Liver (tissue), 9 donors: Measurements from ENCODE around the gene SIK2. TPM values are rescaled to one million over a fixed set of nuclear protein-coding genes. Genes with fewer than 3 reads are reported as not detected.

Experiments used
- DNase-seq: peaks from one replicate; pipeline ENCODE4 v3.0.0-alpha.2; 2017; ENCODE audit warnings: low spot score
- H3K27ac ChIP-seq, 2 donors: one replicate each; pipeline ENCODE4 v1.7.0; 2013; ENCODE audit warnings: inconsistent platforms in 2 of 2, low read length in 2 of 2, control low read depth in 1 of 2, low read depth in 1 of 2, mild to moderate bottlenecking in 1 of 2
- H3K27me3 ChIP-seq, 4 donors: one replicate each; pipeline versions ENCODE4 v1.6.1 to v1.7.0; 2013; ENCODE audit warnings: low read length in 3 of 4, inconsistent platforms in 1 of 4, mild to moderate bottlenecking in 1 of 4, moderate library complexity in 1 of 4; ENCODE audit not compliant: control insufficient read depth in 4 of 4, insufficient read depth in 4 of 4
- H3K36me3 ChIP-seq, 4 donors: one replicate each; pipeline versions ENCODE4 v1.6.1 to v1.7.0; 2013; ENCODE audit warnings: low read length in 3 of 4, mild to moderate bottlenecking in 3 of 4, low read depth in 1 of 4, moderate library complexity in 1 of 4; ENCODE audit not compliant: control insufficient read depth in 4 of 4, insufficient read depth in 3 of 4
- H3K4me1 ChIP-seq, 4 donors: one replicate each; pipeline versions ENCODE4 v1.6.1 to v1.7.0; 2013; ENCODE audit warnings: low read length in 3 of 4, mild to moderate bottlenecking in 3 of 4, moderate library complexity in 1 of 4; ENCODE audit not compliant: control insufficient read depth in 4 of 4, insufficient read depth in 4 of 4
- H3K4me3 ChIP-seq, 3 donors: one replicate each; pipeline versions ENCODE4 v1.6.1 to v1.7.0; 2013; ENCODE audit warnings: low read length in 3 of 3, control low read depth in 1 of 3, low read depth in 1 of 3, mild to moderate bottlenecking in 1 of 3
- H3K9ac ChIP-seq, 2 donors: one replicate each; pipeline ENCODE4 v1.7.0; 2013; ENCODE audit warnings: low read length in 2 of 2, mild to moderate bottlenecking in 2 of 2, moderate library complexity in 2 of 2, control low read depth in 1 of 2, low read depth in 1 of 2
- H3K9me3 ChIP-seq, 4 donors: one replicate each; pipeline versions ENCODE4 v1.6.1 to v1.7.0; 2013; ENCODE audit warnings: low read length in 3 of 4; ENCODE audit not compliant: control insufficient read depth in 4 of 4
- EGR1 ChIP-seq, 2 donors: IDR thresholded peaks; 2 replicates each; pipeline ENCODE4 v1.6.1; 2016 to 2018; ENCODE audit warnings: antibody characterized with exemption in 2 of 2, low read depth in 2 of 2
- FOXA1 ChIP-seq: IDR thresholded peaks from 2 replicates; pipeline ENCODE4 v1.6.1; 2016; ENCODE audit warnings: antibody characterized with exemption
- GABPA ChIP-seq, 2 donors: IDR thresholded peaks in 1 of 2; conservative IDR thresholded peaks in 1 of 2; 2 replicates each; pipeline ENCODE4 v1.6.1; 2016; ENCODE audit warnings: antibody characterized with exemption in 2 of 2, mild to moderate bottlenecking in 1 of 2, moderate library complexity in 1 of 2
- HNF4A ChIP-seq, 2 donors: conservative IDR thresholded peaks; 2 replicates each; pipeline ENCODE4 v1.6.1; 2016; ENCODE audit warnings: antibody characterized with exemption in 2 of 2, mild to moderate bottlenecking in 2 of 2
- HNF4G ChIP-seq: IDR thresholded peaks from 2 replicates; pipeline ENCODE4 v1.6.1; 2016; ENCODE audit warnings: antibody characterized with exemption
- JUND ChIP-seq, 2 donors: IDR thresholded peaks; 2 replicates each; pipeline ENCODE4 v1.6.1; 2016; ENCODE audit warnings: antibody characterized with exemption in 2 of 2
- RAD21 ChIP-seq, 2 donors: IDR thresholded peaks; 2 replicates each; pipeline ENCODE4 v1.6.1; 2016; ENCODE audit warnings: antibody characterized with exemption in 2 of 2, mild to moderate bottlenecking in 2 of 2
- RXRA ChIP-seq, 2 donors: IDR thresholded peaks; 2 replicates each; pipeline ENCODE4 v1.6.1; 2017 to 2018; ENCODE audit warnings: antibody characterized with exemption in 2 of 2, mild to moderate bottlenecking in 1 of 2
- SP1 ChIP-seq: IDR thresholded peaks from 2 replicates; pipeline ENCODE4 v1.6.1; 2018; ENCODE audit warnings: antibody characterized with exemption, mild to moderate bottlenecking
- TAF1 ChIP-seq: conservative IDR thresholded peaks from 2 replicates; pipeline ENCODE4 v1.6.1; 2016; ENCODE audit warnings: antibody characterized with exemption, mild to moderate bottlenecking
- YY1 ChIP-seq: IDR thresholded peaks from 2 replicates; pipeline ENCODE4 v1.6.1; 2016; ENCODE audit warnings: antibody characterized with exemption, mild to moderate bottlenecking
- WGBS: extraction: QIAGEN DNeasy Blood & Tissue Kit; methylation state at CpG from one replicate; pipeline ENCODE4 v1.1.7; 2013; 5-methylcytosine and 5-hydroxymethylcytosine counted together
- polyA plus RNA-seq, 2 donors: library from polyadenylated mRNA; stranded (reverse) in 1 of 2; unstranded in 1 of 2; fragments of 200-250 nt in 1 of 2; fragments of >200 nt in 1 of 2; fragmentation: Nextera tagmentation in 1 of 2; extraction: Ambion mirVana in 1 of 2; gene quantifications; one replicate each; pipeline versions ENCODE4 v1.2.1 to v1.2.3, GENCODE V29; 2013 to 2015
- total RNA-seq, 2 donors: library from RNA; depleted of rRNA; stranded (reverse); fragments of >200 nt; gene quantifications; one replicate each; pipeline ENCODE4 v1.2.3, GENCODE V29; 2014
- TF ChIP-seq, protein P1 (sequence below): IDR thresholded peaks from 2 replicates; pipeline ENCODE4 v1.6.1; 2016; ENCODE audit warnings: antibody characterized with exemption
- TF ChIP-seq, protein P2 (sequence below): fragments of 150-350 bp; IDR thresholded peaks from 2 replicates; pipeline ENCODE4 v1.5.1; 2017; ENCODE audit warnings: improper control_type of control experiment, low read depth, low read length; ENCODE audit not compliant: missing input control
- TF ChIP-seq, protein P3 (sequence below): IDR thresholded peaks from 2 replicates; pipeline ENCODE4 v1.6.1; 2016; ENCODE audit warnings: antibody characterized with exemption
- TF ChIP-seq, protein P4 (sequence below): IDR thresholded peaks from 2 replicates; pipeline ENCODE4 v1.6.1; 2016; ENCODE audit warnings: antibody characterized with exemption, mild to moderate bottlenecking
- TF ChIP-seq, protein P5 (sequence below): IDR thresholded peaks from 2 replicates; pipeline ENCODE4 v1.6.1; 2016; ENCODE audit warnings: antibody characterized with exemption
- donor health status: healthy.
- donor health status: healthy.
- donor health status: healthy.
- donor health status: healthy.
- donor health status: healthy.

The SIK2 gene
- total and polyA plus RNA-seq, 4 donors, result 6.5 to 15.0 (median 9.3) TPM

DNA sequence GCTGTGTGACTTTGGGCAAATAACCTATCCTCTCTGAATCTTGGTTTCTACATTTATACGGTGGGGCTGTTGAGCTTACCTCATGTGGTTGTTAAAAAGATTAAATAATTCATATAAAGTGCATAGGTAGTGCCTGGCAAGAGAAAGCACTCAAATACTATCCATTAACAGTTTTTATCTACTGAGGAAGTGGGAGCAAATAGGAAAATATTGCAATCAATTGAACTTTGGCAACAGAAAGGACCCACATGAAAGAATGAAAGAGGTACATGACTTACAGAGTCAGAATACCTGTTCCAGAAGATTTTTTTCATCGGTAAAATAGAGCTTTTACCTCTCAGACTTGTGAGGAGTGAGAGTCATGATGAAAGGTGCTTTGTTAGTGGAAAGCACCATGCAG lies 170.3 kb downstream of the SIK2 start:
- Histone ChIP-seq H3K4me1 (peaks cover 6 to 54% (median 24%) of the 10 kb centered on the region in 4 donors), H3K27ac (peak overlapping the region in 1 of 2 donors; percentile 32), H3K9ac (no peak overlapping the region), H3K27me3 (no peaks in the 10 kb centered on the region), H3K9me3 (no peaks in the 10 kb centered on the region), H3K36me3 (no peaks in the 10 kb centered on the region), H3K4me3 (no peak overlapping the region)
- TF ChIP-seq GABPA (IDR thresholded peaks at IDR 0.05 in 1 of 2, conservative IDR thresholded peaks at IDR 0.05 in 1 of 2) (no peak), HNF4A (conservative IDR thresholded peaks at IDR 0.05) (peak; percentile 66 to 72), JUND (IDR thresholded peaks at IDR 0.05) (no peak), SP1 (peak; percentile 54), FOXA1 (no peak), TAF1 (no peak), RAD21 (IDR thresholded peaks at IDR 0.05) (peak; percentile 16 to 25), RXRA (IDR thresholded peaks at IDR 0.05) (peak; percentile 42 to 54), EGR1 (IDR thresholded peaks at IDR 0.05; ENCODE audit: low read depth in 2 of 2) (no peak), HNF4G (peak; percentile 24), YY1 (peak; percentile 52)
- TF ChIP-seq, protein P1, sequence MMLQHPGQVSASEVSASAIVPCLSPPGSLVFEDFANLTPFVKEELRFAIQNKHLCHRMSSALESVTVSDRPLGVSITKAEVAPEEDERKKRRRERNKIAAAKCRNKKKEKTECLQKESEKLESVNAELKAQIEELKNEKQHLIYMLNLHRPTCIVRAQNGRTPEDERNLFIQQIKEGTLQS, result no peak
- TF ChIP-seq, protein P2, sequence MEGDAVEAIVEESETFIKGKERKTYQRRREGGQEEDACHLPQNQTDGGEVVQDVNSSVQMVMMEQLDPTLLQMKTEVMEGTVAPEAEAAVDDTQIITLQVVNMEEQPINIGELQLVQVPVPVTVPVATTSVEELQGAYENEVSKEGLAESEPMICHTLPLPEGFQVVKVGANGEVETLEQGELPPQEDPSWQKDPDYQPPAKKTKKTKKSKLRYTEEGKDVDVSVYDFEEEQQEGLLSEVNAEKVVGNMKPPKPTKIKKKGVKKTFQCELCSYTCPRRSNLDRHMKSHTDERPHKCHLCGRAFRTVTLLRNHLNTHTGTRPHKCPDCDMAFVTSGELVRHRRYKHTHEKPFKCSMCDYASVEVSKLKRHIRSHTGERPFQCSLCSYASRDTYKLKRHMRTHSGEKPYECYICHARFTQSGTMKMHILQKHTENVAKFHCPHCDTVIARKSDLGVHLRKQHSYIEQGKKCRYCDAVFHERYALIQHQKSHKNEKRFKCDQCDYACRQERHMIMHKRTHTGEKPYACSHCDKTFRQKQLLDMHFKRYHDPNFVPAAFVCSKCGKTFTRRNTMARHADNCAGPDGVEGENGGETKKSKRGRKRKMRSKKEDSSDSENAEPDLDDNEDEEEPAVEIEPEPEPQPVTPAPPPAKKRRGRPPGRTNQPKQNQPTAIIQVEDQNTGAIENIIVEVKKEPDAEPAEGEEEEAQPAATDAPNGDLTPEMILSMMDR, result no peak
- TF ChIP-seq, protein P3, sequence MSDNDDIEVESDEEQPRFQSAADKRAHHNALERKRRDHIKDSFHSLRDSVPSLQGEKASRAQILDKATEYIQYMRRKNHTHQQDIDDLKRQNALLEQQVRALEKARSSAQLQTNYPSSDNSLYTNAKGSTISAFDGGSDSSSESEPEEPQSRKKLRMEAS, result no peak
- TF ChIP-seq, protein P4, sequence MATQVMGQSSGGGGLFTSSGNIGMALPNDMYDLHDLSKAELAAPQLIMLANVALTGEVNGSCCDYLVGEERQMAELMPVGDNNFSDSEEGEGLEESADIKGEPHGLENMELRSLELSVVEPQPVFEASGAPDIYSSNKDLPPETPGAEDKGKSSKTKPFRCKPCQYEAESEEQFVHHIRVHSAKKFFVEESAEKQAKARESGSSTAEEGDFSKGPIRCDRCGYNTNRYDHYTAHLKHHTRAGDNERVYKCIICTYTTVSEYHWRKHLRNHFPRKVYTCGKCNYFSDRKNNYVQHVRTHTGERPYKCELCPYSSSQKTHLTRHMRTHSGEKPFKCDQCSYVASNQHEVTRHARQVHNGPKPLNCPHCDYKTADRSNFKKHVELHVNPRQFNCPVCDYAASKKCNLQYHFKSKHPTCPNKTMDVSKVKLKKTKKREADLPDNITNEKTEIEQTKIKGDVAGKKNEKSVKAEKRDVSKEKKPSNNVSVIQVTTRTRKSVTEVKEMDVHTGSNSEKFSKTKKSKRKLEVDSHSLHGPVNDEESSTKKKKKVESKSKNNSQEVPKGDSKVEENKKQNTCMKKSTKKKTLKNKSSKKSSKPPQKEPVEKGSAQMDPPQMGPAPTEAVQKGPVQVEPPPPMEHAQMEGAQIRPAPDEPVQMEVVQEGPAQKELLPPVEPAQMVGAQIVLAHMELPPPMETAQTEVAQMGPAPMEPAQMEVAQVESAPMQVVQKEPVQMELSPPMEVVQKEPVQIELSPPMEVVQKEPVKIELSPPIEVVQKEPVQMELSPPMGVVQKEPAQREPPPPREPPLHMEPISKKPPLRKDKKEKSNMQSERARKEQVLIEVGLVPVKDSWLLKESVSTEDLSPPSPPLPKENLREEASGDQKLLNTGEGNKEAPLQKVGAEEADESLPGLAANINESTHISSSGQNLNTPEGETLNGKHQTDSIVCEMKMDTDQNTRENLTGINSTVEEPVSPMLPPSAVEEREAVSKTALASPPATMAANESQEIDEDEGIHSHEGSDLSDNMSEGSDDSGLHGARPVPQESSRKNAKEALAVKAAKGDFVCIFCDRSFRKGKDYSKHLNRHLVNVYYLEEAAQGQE, result peak; percentile 27
- TF ChIP-seq, protein P5, sequence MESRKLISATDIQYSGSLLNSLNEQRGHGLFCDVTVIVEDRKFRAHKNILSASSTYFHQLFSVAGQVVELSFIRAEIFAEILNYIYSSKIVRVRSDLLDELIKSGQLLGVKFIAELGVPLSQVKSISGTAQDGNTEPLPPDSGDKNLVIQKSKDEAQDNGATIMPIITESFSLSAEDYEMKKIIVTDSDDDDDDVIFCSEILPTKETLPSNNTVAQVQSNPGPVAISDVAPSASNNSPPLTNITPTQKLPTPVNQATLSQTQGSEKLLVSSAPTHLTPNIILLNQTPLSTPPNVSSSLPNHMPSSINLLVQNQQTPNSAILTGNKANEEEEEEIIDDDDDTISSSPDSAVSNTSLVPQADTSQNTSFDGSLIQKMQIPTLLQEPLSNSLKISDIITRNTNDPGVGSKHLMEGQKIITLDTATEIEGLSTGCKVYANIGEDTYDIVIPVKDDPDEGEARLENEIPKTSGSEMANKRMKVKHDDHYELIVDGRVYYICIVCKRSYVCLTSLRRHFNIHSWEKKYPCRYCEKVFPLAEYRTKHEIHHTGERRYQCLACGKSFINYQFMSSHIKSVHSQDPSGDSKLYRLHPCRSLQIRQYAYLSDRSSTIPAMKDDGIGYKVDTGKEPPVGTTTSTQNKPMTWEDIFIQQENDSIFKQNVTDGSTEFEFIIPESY, result peak; percentile 46
- 48% methylated on average over 2 of the region's 2 CpGs for WGBS
- no peak for DNase-seq
